ENCODE data around the gene TPCN1.

The TPCN1 gene

DNA sequence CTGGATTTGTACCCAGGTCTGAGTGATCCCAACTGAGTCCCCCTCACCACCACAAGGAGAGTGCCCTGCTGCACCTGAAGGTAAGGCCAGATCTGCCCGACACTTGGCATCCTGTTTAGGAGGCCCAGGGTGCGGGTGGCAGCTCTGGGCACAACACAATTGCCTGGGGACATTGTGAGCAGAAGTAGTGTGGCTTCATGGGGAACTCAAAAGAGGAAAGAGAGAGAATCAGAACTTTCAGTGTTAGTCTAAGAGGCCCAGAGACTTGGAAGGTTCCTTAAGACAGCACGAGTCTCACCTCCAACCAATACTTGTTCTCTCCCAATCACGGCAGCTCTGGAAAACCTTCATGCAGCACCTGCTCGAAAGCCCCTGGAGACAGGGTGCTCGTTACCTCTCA, 120.3 kb downstream of the TPCN1 start:
- TF ChIP-seq, protein P1, sequence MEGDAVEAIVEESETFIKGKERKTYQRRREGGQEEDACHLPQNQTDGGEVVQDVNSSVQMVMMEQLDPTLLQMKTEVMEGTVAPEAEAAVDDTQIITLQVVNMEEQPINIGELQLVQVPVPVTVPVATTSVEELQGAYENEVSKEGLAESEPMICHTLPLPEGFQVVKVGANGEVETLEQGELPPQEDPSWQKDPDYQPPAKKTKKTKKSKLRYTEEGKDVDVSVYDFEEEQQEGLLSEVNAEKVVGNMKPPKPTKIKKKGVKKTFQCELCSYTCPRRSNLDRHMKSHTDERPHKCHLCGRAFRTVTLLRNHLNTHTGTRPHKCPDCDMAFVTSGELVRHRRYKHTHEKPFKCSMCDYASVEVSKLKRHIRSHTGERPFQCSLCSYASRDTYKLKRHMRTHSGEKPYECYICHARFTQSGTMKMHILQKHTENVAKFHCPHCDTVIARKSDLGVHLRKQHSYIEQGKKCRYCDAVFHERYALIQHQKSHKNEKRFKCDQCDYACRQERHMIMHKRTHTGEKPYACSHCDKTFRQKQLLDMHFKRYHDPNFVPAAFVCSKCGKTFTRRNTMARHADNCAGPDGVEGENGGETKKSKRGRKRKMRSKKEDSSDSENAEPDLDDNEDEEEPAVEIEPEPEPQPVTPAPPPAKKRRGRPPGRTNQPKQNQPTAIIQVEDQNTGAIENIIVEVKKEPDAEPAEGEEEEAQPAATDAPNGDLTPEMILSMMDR (IDR thresholded peaks at IDR 0.05; ENCODE audit: borderline replicate concordance, control extremely low read depth, extremely low read depth, insufficient read depth, missing control alignments) = no peak
- no peak for DNase-seq (ENCODE audit: low spot score)
- in situ Hi-C loops (cut with MboI; ENCODE audit: low sequenced_read_pairs, unreplicated experiment) = no loop called here

DNA sequence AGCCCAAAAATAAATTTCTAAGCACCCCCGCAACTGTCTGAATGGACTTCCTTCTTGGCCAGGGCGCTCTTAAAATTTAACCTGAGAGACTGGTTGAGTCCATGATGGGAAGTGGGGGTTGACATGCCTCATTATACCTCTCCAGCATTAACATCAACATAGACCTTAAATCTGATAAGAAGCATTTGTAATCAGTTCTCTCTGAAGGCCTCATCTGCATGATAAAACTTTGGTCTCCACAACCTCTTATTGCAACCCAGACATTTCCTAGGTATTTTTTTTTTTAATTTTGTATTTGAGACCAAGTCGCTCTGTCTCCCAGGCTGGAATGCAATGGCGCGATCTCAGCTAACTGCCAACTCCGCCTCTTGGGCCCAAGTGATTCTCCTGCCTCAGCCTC, 124.1 kb downstream of the TPCN1 start:
- TF ChIP-seq, protein P1 (IDR thresholded peaks at IDR 0.05; ENCODE audit: borderline replicate concordance, control extremely low read depth, extremely low read depth, insufficient read depth, missing control alignments) = no peak
- in situ Hi-C loops (cut with MboI; ENCODE audit: low sequenced_read_pairs, unreplicated experiment) = no loop called here
- DNase-seq (ENCODE audit: low spot score) = no peak

DNA sequence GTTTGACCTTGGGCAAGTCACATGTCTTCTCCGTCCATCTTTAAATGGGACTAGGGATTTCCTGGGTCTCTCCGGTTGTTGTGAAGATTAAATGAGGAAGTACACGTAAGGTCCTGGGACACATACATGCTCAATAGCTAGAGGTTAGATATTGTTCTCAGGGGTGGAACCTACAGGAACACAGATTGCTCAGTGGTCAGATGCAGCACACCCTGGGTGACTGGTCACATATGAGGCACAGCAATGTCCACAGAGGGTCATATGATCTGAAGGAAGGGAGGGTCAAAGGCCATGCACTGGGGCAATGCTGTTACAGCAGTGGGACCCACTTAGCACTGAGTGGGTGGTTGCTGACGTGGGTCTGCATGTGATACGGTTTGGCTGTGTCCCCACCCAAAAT, 125.1 kb downstream of the TPCN1 start:
- TF ChIP-seq, protein P1 (IDR thresholded peaks at IDR 0.05; ENCODE audit: borderline replicate concordance, control extremely low read depth, extremely low read depth, insufficient read depth, missing control alignments) = no peak
- DNase-seq (ENCODE audit: low spot score) = no peak
- in situ Hi-C loops (cut with MboI; ENCODE audit: low sequenced_read_pairs, unreplicated experiment) = no loop called here

DNA sequence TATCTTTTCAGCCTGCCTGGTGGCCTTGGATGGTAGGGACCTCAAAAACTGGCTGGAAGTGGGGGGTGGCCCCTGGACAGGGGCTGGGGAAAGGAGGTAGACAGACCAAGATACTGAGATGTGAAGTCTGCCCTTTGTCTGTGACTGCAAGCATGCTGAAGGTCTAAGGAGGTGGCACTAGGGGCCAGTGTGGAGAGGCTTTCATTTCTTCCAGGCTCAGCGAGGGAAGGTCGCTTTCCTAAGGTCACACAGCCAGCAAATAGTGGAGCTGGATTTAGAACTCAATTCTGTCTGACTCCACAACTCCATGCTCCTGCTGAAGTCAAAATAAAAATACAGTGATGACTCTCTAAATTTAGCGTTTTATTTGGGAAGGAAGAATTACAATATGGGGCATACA, 125.8 kb downstream of the TPCN1 start:
- in situ Hi-C loops (cut with MboI; ENCODE audit: low sequenced_read_pairs, unreplicated experiment) = no loop called here
- TF ChIP-seq, protein P1 (IDR thresholded peaks at IDR 0.05; ENCODE audit: borderline replicate concordance, control extremely low read depth, extremely low read depth, insufficient read depth, missing control alignments) = no peak
- DNase-seq (ENCODE audit: low spot score) = no peak

DNA sequence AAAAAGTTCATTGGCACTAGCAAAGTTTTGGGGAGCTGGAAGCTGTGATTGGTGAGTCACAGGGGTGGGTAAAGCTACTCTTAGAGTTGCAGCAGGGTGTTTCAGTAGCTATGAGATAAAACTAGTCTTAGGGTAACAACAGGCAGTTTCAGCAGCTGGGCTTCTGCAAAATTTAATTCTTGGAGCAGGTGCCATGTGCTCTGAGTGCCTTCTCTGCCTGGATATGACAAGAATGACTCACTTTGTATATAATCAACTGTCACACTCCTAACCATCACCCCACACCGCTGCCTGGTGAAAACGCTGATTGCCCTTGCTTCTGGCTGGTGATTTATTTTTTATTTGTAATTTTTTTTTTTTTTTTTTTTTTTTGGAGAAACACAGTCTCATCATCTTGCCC, 126.6 kb downstream of the TPCN1 start:
- TF ChIP-seq, protein P1 (IDR thresholded peaks at IDR 0.05; ENCODE audit: borderline replicate concordance, control extremely low read depth, extremely low read depth, insufficient read depth, missing control alignments) = no peak
- in situ Hi-C loops (cut with MboI; ENCODE audit: low sequenced_read_pairs, unreplicated experiment) = no loop called here
- no peak for DNase-seq (ENCODE audit: low spot score)
